Left forelimb (tissue), 1 donor: Measurements from ENCODE around the gene KYAT1.
A peak's percentile ranks its signal among the peaks of the same experiment; 100 is the strongest.
"Not testable (repeated sequence)": the region's sequence is repeated elsewhere in the genome, so short reads cannot be mapped to it uniquely, and the experiment has no call there.

Experiments
- DNase-seq: peaks from one replicate; pipeline ENCODE4 v3.0.0-alpha.2; 2018; ENCODE audit warnings: low spot score

Gene KYAT1

DNA sequence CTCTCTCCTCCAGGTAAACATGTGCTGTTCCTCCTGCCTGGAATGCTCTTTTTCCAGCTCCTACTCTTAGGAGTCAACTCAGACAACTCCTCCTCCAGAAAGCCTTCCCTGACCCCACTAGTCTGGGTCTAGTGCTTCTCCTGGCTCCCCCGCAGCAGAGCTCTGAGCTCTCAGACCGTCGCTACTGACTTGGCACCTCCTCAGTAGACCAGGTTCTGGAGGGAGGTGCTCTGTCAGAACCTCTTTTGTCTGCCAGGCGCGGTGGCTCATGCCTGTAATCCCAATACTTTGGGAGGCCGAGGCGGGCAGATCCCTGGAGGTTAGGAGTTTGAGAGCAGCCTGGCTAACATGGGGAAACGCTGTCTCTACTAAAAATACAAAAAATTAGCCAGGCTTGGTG is 3.6 kb upstream of the KYAT1 start:
- no peak for DNase-seq

DNA sequence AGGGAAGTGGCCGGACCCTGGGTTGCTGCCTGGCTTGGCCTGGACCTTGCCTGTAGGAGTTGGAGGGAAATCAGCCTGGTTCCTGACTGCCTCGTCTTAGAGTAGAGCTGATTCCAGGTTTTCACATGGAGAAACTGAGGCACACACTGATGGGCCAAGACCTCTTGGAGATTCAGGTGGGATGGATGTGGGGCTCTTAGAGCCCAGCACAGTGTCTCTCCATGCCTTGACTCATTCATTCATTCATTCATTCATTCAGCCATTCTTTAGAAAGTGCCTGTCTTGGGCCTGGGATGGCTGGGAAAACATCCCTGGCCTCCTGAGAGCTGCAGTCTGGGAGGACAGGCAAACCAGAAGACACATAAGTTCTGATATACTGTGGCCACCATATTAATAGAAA is 2.4 kb upstream of the KYAT1 start:
- DNase-seq: no peak

DNA sequence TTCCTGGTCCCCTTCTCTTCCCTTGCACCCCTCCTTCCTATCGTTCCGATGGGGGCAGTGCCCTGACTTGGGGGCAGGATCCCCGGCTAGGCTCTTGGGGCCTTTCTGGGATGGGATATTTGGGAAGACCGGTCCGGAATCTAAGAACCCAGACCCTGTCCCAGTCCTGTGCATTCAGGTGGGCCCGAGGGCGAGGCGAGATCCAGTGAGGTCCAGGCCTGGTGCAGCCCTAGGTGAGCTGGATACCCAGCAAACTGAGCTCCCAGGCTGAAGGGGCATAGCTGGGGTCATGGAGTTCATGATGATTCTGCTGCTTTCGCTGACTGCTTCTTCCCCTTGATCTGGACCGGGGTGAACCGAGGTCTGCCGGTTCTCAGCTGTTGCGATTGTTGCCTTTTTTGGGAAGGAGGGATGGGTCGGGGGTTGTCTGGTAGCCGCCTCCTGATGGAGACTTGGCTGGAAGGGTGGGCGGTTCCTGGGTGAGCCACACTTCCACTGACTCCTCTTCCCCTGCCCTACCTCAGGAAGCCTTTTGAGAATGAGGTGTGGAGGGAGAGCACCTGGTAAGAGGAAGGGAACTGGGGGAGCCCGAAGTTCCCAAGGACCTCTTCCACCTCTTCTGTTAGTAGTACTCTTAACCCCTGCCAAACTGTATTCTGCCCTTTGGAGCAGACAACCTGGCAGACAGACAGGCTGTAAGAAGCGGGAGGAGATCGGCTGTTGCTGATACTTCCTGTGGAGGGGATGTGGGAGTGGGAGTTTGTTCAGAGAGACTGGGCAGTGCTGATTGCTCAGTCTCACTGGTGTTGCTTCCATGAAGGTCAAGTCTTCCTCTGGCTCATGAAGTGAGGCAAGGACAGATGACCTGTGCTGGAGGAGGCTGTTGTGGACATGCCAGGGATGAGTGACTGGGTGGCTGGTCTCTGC is 1.2 kb upstream of the KYAT1 start:
- DNase-seq: peak; percentile 73

DNA sequence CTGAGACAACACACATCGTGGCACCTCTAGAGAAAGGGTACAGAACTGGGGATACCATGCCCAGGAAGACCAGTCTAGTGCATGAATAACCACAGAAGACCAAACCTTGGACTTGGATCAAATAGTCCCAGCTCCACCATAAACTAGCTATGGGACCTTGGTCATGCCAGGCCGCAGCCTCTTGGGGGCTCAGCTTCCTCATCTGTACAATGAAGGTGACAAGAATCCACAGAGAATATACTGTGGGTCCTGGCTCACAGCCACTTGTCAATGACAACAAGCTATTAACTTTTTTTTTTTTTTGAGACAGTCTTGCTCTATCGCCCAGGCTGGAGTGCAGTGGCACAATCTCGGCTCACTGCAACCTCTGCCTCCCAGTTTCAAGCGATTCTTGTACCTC is 3.9 kb downstream of the KYAT1 start:
- DNase-seq: no peak

DNA sequence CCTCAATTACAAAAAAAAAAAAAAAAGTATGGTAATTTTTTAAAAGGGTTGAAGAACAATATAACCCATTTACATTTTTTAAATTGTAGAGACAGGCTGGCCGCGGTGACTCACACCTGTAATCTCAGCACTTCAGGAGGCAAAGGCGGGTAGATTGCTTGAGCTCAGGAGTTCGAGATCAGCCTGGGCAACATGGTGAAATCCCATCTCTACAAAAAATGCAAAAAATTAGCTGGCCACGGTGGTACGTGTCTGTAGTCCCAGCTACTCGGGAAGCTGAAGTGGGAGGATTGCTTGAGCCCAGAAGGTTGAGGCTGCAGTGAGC is 10.8 kb downstream of the KYAT1 start:
- DNase-seq: not testable (repeated sequence)

DNA sequence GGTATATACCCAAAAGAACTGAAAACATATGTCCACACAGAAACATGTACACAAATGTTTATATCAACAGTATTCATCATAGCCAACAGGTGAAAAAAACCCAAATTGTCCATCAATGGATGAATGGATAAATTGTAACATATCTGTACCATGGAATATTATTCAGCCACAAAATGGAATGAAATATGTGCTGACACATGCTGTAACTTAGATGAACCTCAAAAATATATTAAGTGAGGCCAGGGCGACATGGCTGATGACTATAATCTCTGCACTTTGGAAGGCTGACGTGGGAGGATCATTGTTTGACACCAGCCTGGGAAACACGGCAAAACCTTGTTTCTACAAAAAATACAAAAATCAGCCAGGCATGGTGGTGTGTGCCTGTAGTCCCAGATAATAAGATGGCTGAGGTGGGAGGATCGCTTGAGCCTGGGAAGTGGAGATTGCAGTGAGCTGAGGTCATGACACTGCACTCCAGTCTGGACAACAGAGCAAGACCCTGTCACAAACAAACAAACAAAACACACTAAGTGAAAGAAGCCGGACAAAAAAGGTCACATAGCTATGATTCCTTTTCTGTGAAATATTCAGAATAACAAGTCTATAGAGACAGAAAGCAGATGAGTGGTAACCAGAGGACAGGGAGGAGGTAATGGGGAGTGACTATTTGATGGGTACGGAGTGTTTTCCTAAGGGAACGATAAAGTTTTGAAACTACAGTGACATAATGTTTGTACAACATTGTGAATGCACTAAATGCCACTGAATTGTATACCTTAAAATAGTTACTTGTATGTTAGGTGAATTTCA is 11.4 kb downstream of the KYAT1 start:
- DNase-seq: no peak

DNA sequence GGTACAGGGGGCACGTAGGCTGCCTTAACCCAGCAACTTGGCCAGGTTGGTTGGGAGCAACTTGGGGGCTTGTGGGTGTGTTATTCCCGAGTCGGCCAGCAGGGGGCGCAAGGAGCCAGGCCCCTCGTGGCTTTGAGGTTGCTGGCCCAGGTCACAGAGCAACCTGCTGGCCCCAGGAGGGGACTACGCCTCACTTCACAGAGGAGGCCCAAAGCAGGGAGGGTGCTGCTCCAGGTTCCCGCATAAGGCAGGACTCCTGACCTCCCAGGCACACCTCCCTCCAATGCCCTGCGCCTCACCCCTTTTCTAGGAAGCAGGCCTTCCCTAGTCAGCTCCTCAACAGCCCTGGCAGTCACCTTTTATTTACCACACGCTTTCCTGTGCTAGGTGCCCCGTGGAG is 18.1 kb downstream of the KYAT1 start:
- peak; percentile 80 for DNase-seq

DNA sequence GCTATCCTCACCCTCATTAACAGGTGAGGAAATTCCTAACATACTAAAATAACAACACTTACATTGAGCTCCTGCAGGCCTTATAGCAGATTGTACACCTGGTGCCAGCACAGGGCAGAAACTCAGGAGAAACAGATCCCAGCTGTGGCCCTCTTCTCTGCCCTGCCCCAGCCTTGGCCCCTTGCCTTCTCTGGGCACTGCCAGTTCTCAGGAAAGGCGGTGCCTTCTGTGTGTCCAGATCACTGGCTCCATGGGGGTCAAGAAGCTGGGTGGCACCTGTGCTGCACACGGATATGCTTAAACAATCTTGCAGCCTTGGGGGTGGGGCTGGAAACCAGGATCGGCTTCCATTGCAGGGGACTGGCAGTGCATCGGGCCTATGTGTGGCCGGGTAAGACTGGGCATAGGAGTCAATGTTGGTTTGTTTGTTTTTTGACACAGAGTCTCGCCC is 19.3 kb downstream of the KYAT1 start:
- no peak for DNase-seq

DNA sequence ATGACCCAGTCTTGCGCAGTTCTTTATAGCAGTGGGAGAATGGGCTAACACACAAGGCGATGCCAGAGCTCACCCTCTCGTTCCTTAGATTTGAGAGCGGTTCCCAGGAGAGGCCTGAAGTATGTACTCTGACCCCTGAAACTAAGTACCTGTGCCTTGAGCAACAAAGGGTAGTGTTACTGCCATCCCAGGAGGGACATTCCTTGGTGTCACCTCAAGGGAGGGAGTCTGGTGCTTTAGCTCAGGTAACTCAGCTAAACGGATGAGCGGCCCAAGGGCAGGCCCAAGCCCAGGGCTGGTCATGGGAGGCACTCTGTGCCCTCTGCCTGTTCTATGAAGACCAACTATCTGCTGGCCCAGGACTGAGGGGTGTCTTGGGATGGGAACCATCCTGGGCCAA is 20.2 kb downstream of the KYAT1 start:
- DNase-seq: no peak

DNA sequence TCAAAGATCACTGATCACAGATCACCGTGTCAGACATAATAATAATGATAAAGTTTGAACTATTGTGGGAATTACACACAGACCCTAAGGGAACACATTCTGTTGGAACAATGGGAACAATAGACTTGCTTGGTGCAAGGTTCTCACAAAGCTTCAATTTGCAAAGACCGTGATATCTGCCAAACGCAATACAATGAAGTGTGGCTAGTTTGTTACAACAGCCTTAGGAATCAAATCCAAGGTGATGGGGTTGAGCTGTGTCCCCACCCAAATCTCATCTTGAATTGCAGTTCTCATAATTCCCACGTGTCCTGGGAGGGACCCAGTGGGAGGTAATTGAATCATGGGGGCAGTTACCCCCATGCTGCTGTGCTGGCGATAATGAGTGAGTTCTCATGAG is 20.8 kb downstream of the KYAT1 start:
- DNase-seq: no peak

DNA sequence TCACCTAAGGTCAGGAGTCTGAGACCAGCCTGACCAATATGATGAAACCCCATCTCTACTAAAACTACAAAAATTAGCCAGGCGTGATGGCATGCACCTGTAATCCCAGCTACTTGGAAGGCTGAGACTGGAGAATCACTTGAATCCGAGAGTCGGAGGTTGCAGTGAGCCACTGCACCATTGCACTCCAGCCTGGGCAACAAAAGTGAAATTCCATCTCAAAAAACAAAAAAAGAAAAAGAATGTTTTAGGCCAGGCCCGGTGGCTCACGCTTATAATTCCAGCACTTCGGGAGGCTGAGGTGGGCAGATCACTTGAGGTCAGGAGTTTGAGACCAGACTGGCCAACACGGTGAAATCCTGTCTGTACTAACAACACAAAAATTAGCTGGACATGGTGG is 23.3 kb downstream of the KYAT1 start:
- DNase-seq: not testable (repeated sequence)

DNA sequence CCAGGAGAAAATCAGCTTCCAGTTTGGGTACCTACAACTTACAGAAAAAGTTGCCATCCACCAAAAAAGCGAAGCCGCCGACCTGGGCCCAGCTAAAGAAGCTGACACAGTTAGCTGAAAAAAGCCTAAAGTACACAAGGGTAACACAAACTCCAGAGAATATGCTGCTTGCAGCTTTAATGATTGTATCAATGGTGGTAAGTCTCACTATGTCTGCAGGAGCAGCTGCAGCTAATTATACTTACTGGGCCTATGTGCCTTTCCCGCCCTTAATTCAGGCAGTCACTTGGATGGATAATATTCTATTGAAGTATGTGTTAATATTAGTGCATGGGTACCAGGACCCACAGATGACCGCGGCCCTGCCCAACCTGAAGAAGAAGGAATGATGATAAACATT is 27.3 kb downstream of the KYAT1 start:
- not testable (repeated sequence) for DNase-seq

DNA sequence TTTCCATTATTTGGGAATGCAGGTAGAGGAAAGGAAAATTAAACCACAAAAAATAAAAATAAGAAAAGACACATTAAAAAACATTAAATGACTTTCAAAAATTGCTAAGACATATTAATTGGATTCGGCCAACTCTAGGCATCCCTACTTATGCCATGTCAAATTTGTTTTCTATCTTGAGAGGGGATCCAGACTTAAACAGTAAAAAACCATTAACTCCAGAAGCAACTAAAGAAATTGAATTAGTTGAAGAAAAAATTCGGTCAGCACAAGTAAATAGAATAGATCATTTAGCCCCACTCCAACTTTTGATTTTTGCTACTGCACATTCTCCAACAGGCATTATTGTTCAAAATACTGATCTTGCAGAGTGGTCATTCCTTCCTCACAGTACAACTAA is 29.1 kb downstream of the KYAT1 start:
- DNase-seq: not testable (repeated sequence)

DNA sequence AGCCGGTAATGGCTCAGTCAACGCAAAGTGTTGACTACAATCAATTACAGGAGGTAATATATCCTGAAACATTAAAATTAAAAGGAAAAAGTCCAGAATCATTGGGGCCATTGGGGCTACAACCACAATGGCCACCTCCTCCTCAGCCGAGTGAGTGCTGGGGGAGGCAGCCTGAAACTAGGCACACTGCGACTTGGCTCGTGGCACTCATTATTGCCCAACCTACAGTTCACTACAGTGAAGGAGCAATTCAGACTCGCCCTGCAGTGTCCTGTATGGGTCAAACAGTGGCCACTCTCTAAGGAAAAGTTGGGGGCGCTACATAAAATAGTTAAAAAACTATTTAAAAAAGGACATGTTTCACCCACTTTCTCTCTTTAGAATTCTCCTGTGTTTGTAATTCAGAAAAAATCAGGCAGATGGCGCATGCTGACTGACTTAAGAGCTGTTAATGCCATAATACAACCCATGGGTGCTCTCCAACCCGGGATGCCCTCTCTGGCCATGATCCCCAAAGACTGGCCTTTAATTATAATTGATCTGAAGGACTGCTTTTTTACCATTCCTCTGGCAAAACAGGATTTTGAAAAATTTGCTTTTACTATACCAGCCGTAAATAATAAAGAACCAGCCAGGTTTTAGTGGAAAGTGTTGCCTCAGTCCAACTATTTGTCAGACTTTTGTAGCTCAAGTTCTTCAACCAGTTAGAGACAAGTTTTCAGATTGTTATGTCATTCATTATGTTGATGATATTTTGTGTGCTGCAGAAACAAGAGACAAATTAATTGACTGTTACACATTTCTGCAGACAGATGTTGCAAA is 29.8 kb downstream of the KYAT1 start:
- DNase-seq: not testable (repeated sequence)

DNA sequence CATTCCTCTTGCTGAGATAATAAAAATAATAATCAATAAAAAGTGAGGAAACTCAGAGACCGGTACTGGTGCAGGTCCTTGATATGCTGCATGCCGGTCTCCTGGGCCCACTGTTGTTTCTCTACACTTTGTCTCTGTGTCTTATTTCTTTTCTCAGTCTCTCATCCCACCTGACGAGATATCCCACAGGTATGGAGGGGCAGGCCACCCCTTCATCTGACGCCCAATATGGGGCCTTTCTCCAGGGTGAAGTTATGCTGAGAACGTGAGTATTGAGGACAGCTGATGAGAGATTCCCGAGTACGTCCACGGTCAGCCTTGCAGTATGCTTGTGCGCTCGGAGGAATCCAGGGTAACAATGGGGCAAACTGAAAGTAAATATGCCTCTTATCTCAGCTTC is 30.7 kb downstream of the KYAT1 start:
- DNase-seq: not testable (repeated sequence)

DNA sequence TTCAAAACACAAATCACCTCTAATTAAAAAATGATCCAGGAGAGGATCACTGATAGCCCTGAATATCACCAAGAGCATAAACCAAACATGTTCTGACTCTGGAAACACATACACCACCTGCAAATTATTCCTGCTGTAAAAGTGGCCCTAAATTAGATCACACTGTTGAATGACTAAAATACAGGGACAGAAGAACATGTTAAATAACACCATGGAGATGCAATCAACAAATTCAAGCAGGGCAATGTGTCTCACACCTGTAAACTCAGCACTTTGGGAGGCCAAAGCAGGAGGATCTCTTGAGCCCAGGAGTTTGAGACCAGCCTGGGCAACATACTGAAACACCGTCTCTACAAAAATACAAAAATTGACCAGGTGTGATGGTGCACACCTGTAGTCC is 33.9 kb downstream of the KYAT1 start:
- no peak for DNase-seq

DNA sequence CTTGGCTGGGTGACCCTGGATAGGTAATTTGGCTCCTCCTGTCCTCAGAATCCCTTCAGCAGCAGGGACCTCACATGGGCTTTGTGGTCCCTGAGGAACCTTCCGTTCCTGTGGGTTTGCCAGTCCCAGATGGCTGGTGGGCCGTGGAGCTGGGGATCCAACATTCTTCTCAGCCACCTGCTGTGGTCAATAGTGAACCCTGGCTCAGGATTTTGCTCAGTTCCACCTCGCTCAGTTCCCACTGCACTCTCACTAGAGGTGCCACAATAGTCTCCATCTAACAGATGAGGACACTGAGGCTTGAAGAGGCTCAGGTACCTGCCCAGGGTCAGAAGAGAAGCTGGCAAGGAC is 35.1 kb downstream of the KYAT1 start:
- DNase-seq: no peak

DNA sequence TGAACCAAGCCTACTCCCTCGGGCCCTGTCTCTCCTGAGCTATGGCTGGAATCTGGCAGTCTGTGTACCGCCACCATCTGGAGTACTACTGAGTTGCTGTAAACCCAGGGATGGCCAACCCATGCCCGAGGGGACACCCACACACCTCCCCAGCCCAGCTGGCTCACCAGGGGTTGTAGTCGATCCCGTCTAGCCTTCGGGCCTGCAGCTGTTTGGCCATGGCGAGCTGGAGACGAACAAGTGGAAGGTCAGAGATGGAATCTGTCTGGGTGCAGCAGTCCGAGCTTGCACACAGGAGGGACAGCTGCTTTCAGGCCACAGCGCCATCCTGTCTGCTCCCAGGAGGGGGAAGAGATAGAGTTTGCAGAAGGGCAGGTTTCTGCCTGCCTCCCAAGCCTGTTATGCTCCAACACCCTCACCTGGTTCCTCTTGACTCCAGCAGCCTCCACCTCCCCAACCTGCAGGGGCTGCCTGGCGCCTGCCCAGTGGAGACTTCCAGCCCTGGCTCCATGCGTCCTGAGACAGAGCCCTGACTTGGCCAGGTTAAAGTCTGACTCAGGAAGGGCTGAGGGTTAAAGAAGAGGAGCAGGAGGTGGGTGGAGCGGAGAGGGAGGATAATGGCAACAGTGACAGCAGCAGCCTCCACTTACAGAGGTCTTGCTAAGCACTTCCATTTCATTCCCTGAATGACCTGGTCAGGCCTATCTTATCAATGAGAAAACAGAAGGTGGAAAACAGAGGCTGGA is 36.4 kb downstream of the KYAT1 start:
- no peak for DNase-seq

DNA sequence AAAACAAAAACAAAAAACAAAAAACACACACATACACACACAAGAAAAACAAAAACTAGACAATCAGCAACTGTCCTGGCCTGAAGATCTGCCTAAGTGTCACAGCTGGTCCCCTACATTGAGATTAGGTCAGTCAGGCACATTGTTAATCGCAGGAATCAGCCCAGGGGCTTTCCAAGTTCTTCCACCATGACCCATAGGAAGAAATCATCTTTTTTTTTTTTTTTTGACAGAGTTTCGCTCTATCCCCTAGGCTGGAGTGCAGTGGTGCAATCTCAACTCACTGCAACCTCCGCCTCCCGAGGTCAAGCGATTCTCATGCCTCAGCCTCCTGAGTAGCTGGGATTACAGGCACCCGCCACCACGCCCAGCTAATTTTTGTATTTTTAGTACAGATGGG is 38.6 kb downstream of the KYAT1 start:
- not testable (repeated sequence) for DNase-seq

DNA sequence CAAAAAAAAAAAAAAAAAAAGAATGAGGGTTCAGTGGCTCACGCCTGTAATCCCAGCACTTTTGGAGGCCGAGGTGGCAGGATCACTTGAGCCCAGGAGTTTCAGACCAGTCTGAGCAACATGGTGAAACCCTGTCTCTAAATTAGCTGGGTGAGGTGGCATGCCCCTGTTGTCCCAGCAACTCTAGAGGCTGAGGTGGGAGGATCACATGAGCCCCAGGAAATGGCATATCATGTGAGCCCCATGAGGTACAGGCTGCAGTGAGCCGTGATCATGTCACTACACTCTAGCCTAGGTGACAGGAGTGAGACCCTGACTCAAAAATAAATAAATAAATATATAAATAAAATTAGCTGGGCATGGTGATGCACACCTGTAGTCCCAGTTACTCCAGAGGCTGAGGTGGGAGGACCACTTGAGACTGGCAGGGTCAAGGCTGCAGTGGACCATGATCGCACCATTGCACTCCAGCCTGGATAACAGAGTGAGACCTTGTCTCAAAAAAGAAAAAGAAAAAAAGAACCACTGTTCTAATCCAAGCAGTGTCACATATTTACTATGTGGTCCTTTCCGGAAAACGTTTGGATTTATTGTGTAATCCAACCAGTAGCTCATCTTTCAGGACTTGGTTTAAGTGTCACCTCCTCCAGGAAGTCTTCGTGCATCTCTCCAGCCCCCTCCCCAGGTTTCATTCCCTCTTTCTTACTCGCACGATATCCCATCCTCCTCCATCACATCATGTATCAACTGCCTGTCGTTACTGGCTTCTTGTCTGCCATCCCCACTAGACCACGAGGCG is 39.9 kb downstream of the KYAT1 start:
- DNase-seq: no peak

DNA sequence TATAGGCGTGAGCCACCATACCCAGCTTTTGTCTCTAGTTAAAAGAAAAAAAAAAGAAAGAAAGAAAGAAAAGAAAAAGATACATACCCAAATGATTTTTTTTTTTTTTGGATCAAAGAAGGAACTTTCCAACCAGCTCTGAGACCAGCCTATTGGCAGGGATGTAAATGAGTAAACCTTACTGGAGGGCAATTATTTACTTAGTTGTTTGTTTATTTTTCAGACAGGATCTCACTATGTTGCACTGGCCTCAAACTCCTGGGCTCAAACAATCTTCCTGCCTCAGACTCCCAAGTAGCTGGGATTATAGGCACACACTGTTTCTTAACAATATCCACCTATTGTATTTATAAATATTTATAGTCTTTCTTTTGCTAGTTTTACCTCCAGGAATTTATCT is 41.2 kb downstream of the KYAT1 start:
- no peak for DNase-seq
